GM18861 (cell line): ENCODE measurements around the gene APOL5.
"Not testable (repeated sequence)": the region's sequence is repeated elsewhere in the genome, so short reads cannot be mapped to it uniquely, and the experiment has no call there.

ENCODE experiments used
- ATAC-seq: cut with Tn5 transposase; IDR thresholded peaks from one replicate; pipeline ENCODE4 v1.9.1; 2021; ENCODE audit not compliant: unreplicated experiment

Gene APOL5

GRCh38 chr22:35708917-35709316 is 8.8 kb upstream of the APOL5 start:
- no peak for ATAC-seq

GRCh38 chr22:35711336-35711735 is 6.3 kb upstream of the APOL5 start:
- no peak for ATAC-seq

- ATAC-seq: no peak
These were observed 5.0 kb upstream of the APOL5 start for GRCh38 chr22:35712672-35713071.

GRCh38 chr22:35719212-35719875 is 1.7 kb downstream of the APOL5 start:
- ATAC-seq: no peak

- no peak for ATAC-seq
These were observed 4.3 kb downstream of the APOL5 start for GRCh38 chr22:35721960-35722359.

- ATAC-seq: no peak
These were observed 7.8 kb downstream of the APOL5 start for GRCh38 chr22:35725521-35725920.

GRCh38 chr22:35726398-35726797 is 8.7 kb downstream of the APOL5 start:
- ATAC-seq: no peak

- no peak for ATAC-seq
These were observed 9.3 kb downstream of the APOL5 start for GRCh38 chr22:35726933-35727332.

- ATAC-seq: no peak
These were observed 9.8 kb downstream of the APOL5 start for GRCh38 chr22:35727436-35727835.

GRCh38 chr22:35728639-35729308 is 11.1 kb downstream of the APOL5 start:
- ATAC-seq: no peak

GRCh38 chr22:35729309-35729698 is 11.6 kb downstream of the APOL5 start:
- no peak for ATAC-seq

- no peak for ATAC-seq
These were observed 13.6 kb downstream of the APOL5 start for GRCh38 chr22:35731321-35731720.

GRCh38 chr22:35732116-35732515 is 14.4 kb downstream of the APOL5 start:
- ATAC-seq: no peak

GRCh38 chr22:35733036-35733435 is 15.4 kb downstream of the APOL5 start:
- no peak for ATAC-seq

- ATAC-seq: no peak
These were observed 16.3 kb downstream of the APOL5 start for GRCh38 chr22:35733791-35734516.

GRCh38 chr22:35734517-35734827 is 16.8 kb downstream of the APOL5 start:
- ATAC-seq: no peak

GRCh38 chr22:35735542-35735941 is 17.9 kb downstream of the APOL5 start:
- ATAC-seq: no peak

- ATAC-seq: no peak
These were observed 18.5 kb downstream of the APOL5 start for GRCh38 chr22:35736166-35736565.

- no peak for ATAC-seq
These were observed 19.0 kb downstream of the APOL5 start for GRCh38 chr22:35736701-35737100.

GRCh38 chr22:35737886-35738285 is 20.2 kb downstream of the APOL5 start:
- ATAC-seq: not testable (repeated sequence)

GRCh38 chr22:35739076-35739930 is 21.6 kb downstream of the APOL5 start:
- no peak for ATAC-seq
